Measurements from ENCODE around the gene CALCOCO1. TPM values are rescaled to one million over a fixed set of nuclear protein-coding genes. Genes with fewer than 3 reads are reported as not detected.
"Not testable (repeated sequence)": the region's sequence is repeated elsewhere in the genome, so short reads cannot be mapped to it uniquely, and the experiment has no call there.

CALCOCO1 gene
- total RNA-seq, 4 donors from 2014 or later = 29.5 to 159 (median 52.2) TPM

DNA sequence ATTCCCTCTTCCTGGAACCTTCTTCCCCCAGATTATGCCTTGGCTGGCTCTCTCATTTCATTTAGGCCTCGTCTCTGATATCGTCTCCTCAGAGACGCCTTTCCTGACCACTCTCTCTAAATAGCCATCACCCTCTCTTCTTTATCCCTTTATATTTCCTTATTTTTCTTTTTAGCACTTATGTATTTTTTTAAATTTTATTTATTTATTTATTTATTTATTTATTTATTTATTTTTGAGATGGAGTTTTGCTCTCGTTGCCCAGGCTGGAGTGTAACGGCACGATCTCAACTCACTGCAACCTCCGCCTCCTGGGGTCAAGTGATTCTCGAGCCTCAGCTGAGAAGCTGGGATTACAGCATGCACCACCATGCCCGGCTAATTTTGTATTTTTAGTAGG lies 43.3 kb downstream of the CALCOCO1 start:
- no peaks in the 10 kb centered on the region for H3K27me3 ChIP-seq
- intact Hi-C loops (cut with DNase I) = no loop called here
- no peaks in the 10 kb centered on the region for H3K36me3 ChIP-seq
- no peak for DNase-seq
- no peak overlapping the region for H3K27ac ChIP-seq
- H3K9me3 ChIP-seq = no peaks in the 10 kb centered on the region
- no peak for TF ChIP-seq POLR2A (IDR thresholded peaks at IDR 0.05)
- TF ChIP-seq CTCF (IDR thresholded peaks at IDR 0.05) = no peak
- no peak overlapping the region for H3K4me3 ChIP-seq
- H3K4me1 ChIP-seq = no peaks in the 10 kb centered on the region
- 88 to 98% methylated on average over 9 of the region's 9 CpGs for WGBS, 2 donors

GRCh38 chr12:53683494-53683893 lies 43.8 kb downstream of the CALCOCO1 start:
- Histone ChIP-seq H3K36me3 (no peaks in the 10 kb centered on the region), H3K27ac (no peak overlapping the region), H3K4me3 (no peak overlapping the region), H3K9me3 (no peaks in the 10 kb centered on the region), H3K4me1 (no peaks in the 10 kb centered on the region), H3K27me3 (no peaks in the 10 kb centered on the region)
- DNase-seq = no peak
- no peak for TF ChIP-seq CTCF (IDR thresholded peaks at IDR 0.05)
- no peak for TF ChIP-seq POLR2A (IDR thresholded peaks at IDR 0.05)
- 83 to 100% methylated on average over 2 of the region's 2 CpGs for WGBS, 2 donors
- intact Hi-C loops (cut with DNase I) = no loop called here

DNA sequence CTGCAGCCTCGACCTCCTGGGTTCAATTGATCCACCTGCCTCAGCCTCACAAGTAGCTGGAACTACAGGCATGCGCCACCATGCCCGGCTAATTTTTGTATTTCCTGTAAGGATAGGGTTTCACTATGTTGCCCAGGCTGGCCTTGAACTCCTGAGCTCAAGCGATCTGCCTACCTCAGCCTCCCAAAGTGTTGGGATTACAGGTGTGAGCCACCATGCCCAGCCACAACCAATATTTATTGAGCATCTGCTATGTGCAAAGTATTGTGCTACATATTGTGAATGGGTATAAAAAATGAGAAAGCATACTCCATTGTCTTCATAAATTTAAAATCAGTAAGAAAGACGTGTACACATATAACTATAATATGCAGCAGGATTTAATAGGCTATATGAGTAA lies 47.2 kb downstream of the CALCOCO1 start:
- H3K27me3 ChIP-seq; H3K36me3 ChIP-seq; H3K27ac ChIP-seq; intact Hi-C loops (cut with DNase I); DNase-seq; H3K9me3 ChIP-seq; H3K4me3 ChIP-seq: not testable (repeated sequence)
- peaks cover 14 to 24% (median 15%) of the 10 kb centered on the region in 3 donors for H3K4me1 ChIP-seq
- WGBS, 2 donors = 87 to 88% methylated on average over 5 of the region's 5 CpGs

GRCh38 chr12:53677800-53678148 lies 49.5 kb downstream of the CALCOCO1 start:
- H3K27me3 ChIP-seq = no peaks in the 10 kb centered on the region
- H3K4me1 ChIP-seq = peaks cover 17 to 40% (median 27%) of the 10 kb centered on the region in 3 donors
- H3K27ac ChIP-seq = peak overlapping the region; percentile 89 to 96 (median 94)
- no peak for DNase-seq
- no peak for TF ChIP-seq POLR2A (IDR thresholded peaks at IDR 0.05)
- TF ChIP-seq CTCF (IDR thresholded peaks at IDR 0.05) = no peak
- peaks cover 0 to 14% (median 0%) of the 10 kb centered on the region in 3 donors for H3K36me3 ChIP-seq
- H3K9me3 ChIP-seq = no peaks in the 10 kb centered on the region
- WGBS, 2 donors = 59 to 69% methylated on average over 5 of the region's 5 CpGs
- intact Hi-C loops (cut with DNase I) = loop anchor here (5.0 kb wide), 2 partner anchors 55 to 135 kb away; no protein-coding TSS in a partner anchor
- peak overlapping the region; percentile 67 to 89 (median 72) for H3K4me3 ChIP-seq

DNA sequence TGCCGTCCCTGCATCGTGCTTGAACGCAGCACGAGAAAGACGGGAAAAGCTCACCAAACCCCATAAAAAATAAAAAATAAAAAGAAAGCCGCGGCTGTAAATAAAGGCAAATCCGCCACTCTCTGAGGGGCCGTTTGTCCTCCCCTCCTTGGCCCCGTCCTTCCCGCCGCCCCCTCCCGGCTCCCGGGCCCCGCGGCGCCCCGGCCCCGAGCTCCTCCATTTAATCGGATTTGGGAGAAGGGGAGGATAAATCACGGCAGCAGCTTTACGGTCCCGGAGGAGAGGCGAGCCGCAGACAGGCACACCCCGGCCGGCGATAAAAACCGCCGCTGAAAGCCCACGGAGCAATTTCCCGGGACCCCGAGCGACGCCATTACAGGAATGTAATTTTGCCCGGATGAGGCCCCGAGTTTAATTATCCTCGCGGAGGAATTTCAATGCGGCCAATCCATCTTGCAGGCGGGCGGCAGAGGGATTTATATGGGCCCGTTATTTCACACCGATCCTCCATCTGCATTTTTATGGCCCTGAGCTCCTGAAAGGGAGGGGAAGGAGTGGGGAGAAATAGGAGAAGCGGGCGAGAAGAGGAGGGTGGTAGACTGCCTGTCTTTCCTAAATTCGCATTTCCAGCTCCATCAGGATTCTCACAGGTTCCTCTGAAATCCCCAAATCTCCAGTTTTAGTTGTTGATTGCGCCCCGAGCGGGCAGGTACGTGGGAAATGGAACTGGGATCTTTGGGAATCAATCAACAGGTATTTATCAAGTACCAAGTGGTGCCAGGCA lies 50.0 kb downstream of the CALCOCO1 start:
- intact Hi-C loops (cut with DNase I) = loop anchor here (5.0 kb wide), 2 partner anchors 55 to 135 kb away; no protein-coding TSS in a partner anchor
- H3K36me3 ChIP-seq = peaks cover 0 to 20% (median 0%) of the 10 kb centered on the region in 3 donors
- H3K27ac ChIP-seq = peak overlapping the region; percentile 89 to 96 (median 94)
- peaks cover 17 to 46% (median 27%) of the 10 kb centered on the region in 3 donors for H3K4me1 ChIP-seq
- H3K4me3 ChIP-seq = peak overlapping the region; percentile 67 to 89 (median 72)
- no peaks in the 10 kb centered on the region for H3K27me3 ChIP-seq
- 20 to 34% methylated on average over 30 to 34 of the region's 51 CpGs for WGBS, 2 donors
- no peaks in the 10 kb centered on the region for H3K9me3 ChIP-seq
- no peak for DNase-seq
- TF ChIP-seq CTCF (IDR thresholded peaks at IDR 0.05) (no peak), POLR2A (IDR thresholded peaks at IDR 0.05) (no peak)
